Right kidney (tissue), 1 donor: ENCODE data around the gene ELL.

ENCODE experiments used
- DNase-seq: peaks from one replicate; pipeline ENCODE4 v3.0.0-alpha.2; 2016

ELL gene

GRCh38 chr19:18397242-18398202, 124.3 kb downstream of the ELL start, which contains the start of gene LRRC25:
LRRC25 (minus strand) TSS chr19:18397622; CDS start chr19:18396963, 659 bp downstream.
- no peak for DNase-seq

DNA sequence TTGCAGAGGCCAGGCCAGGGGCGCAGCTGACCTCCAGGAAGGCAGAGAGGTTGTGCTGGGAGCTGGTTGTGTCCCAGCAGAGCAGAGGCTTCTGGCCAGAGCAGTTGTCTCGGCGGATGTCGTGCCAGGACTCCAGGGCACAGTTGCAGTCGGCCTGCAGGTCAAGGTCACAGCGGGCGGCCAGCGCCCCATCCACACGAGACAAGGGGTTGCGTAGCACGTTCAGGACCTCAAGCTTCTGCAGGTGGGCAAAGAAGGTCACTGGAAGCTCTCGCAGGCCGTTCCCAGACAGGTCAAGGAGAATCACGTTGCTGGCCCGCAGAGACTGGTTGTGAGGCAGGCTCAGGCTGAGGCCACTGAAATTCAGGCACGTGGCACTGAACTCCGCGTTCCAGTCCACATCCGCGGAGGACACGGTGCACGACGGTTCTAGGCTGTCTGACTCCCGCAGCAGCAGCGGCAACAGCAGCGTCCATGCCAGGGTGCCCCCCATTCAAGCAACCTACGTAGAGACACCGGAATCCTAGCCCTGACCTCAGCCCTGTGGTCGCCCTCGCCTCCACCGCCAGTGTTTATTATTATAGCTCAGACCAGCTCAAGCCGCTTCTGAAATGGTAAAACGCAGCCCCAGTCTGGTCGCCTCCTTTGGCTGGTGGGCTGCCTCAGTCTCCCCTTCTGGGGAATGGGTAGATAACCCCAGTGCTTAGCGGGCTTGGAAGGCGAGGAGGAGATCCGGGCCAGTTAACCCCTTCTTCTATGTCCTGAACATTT, 125.2 kb downstream of the ELL start:
- no peak for DNase-seq

GRCh38 chr19:18393836-18394235, 128.0 kb downstream of the ELL start:
- DNase-seq, result no peak

- no peak for DNase-seq
Measured at GRCh38 chr19:18392926-18393325, 128.9 kb downstream of the ELL start.
